Measurements from ENCODE around the gene DDX42. TPM values are rescaled to one million over a fixed set of nuclear protein-coding genes. Genes with fewer than 3 reads are reported as not detected.
A peak's percentile ranks its signal among the peaks of the same experiment; 100 is the strongest.

The DDX42 gene
- total and polyA plus RNA-seq, 2 of the 13 experiments (the other 11 are each of a cell fraction or from before 2014, with no cell fraction given) = 87.2 to 92.9 TPM

GRCh38 chr17:63741408-63742173 is 32.4 kb upstream of the DDX42 start, which contains the start of gene STRADA (continued):
- TF ChIP-seq GABPA (IDR thresholded peaks at IDR 0.05; ENCODE audit: low read depth, low read length) = peak; percentile 78
- TF ChIP-seq GABPA (CRISPR knock-in tag; IDR thresholded peaks at IDR 0.05; ENCODE audit: low read depth) = peak; percentile 88
- peak; percentile 85 for TF ChIP-seq SALL1 (CRISPR knock-in tag; IDR thresholded peaks at IDR 0.05)
- peak; percentile 91 for TF ChIP-seq ZNF607 (CRISPR knock-in tag; IDR thresholded peaks at IDR 0.05; ENCODE audit: borderline replicate concordance)
- peak; percentile 96 for TF ChIP-seq ZBTB25 (CRISPR knock-in tag; IDR thresholded peaks at IDR 0.05)
- TF ChIP-seq ZSCAN29 (CRISPR knock-in tag; conservative IDR thresholded peaks at IDR 0.05) = 0 out of 2 replicates have a peak, but pooled peaks have one; percentile 11
- TF ChIP-seq PHF21A (CRISPR knock-in tag; IDR thresholded peaks at IDR 0.05) = peak; percentile 47
- TF ChIP-seq PCBP1 (IDR thresholded peaks at IDR 0.05; ENCODE audit: borderline replicate concordance, low read depth, low read length) = peak; percentile 96
- peak; percentile 99 for TF ChIP-seq ZNF335 (CRISPR knock-in tag; IDR thresholded peaks at IDR 0.05)
- TF ChIP-seq SMAD9 (CRISPR knock-in tag; IDR thresholded peaks at IDR 0.05) = no peak
- TF ChIP-seq ZNF546 (CRISPR knock-in tag; conservative IDR thresholded peaks at IDR 0.05) = peak; percentile 78; the same call in 1 of the 2 replicates
- peak; percentile 12; the same call in 1 of the 2 replicates for TF ChIP-seq RFXANK (CRISPR knock-in tag; IDR thresholded peaks at IDR 0.05)
- TF ChIP-seq KDM6A (CRISPR knock-in tag; IDR thresholded peaks at IDR 0.05; ENCODE audit: low read depth) = no peak
- TF ChIP-seq ZNF75D (CRISPR knock-in tag; IDR thresholded peaks at IDR 0.05; ENCODE audit: borderline replicate concordance) = 0 out of 2 replicates have a peak, but pooled peaks have one; percentile 42
- no peak for TF ChIP-seq ZBTB40 (IDR thresholded peaks at IDR 0.05)
- peak; percentile 73 for TF ChIP-seq ZBTB40 (CRISPR knock-in tag; IDR thresholded peaks at IDR 0.05)
- TF ChIP-seq ZNF24 (IDR thresholded peaks at IDR 0.05) = 0 out of 2 replicates have a peak, but pooled peaks have one; percentile 41
- TF ChIP-seq ZNF101 (CRISPR knock-in tag; IDR thresholded peaks at IDR 0.05; ENCODE audit: borderline replicate concordance, low read depth) = 0 out of 2 replicates have a peak, but pooled peaks have one; percentile 79
- TF ChIP-seq SMARCE1 (IDR thresholded peaks at IDR 0.05; ENCODE audit: borderline replicate concordance) = no peak
- TF ChIP-seq ZNF768 (CRISPR knock-in tag; IDR thresholded peaks at IDR 0.05) = peak; percentile 80; the same call in 1 of the 2 replicates
- TF ChIP-seq BHLHE40 (IDR thresholded peaks at IDR 0.05; ENCODE audit: low read length) = no peak
- TF ChIP-seq POLR2AphosphoS5 (IDR thresholded peaks at IDR 0.05; ENCODE audit: low read depth, low read length) = peak; percentile 90
